ENCODE measurements around the gene MAP1LC3C.
A peak's percentile ranks its signal among the peaks of the same experiment; 100 is the strongest.

Gene MAP1LC3C

DNA sequence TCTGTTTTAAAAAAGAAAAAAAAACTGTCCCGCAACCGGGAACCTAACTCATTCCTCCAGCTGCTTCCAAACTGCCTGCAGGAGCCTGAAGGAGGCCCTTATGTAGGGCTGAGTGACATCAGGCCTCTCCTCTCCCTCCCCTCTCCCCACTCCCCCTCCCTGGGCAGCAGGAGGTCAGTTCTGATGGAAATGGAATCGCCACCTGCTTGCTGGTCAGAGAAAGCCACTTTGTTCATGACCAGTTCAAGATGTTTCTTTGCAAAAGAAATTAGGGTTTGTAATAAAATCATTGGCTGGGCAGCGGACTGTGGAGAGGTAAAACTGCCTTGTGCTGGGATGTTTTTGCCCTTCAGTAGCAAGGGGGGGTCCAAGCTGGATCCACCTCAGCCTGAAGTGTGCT is at the start of gene MAP1LC3C:
MAP1LC3C (minus strand) TSS at position 73 of the 400 bp plus-strand sequence. CDS start 90 bp downstream, outside the sequence.
- H3K27ac Mint-ChIP-seq, result no peak within 1 kb of the TSS
- peaks cover 2% of the 10 kb centered on the region for H3K27me3 Mint-ChIP-seq
- H3K36me3 Mint-ChIP-seq, result no peaks in the 10 kb centered on the region
- H3K9me3 Mint-ChIP-seq, result no peaks in the 10 kb centered on the region
- DNase-seq (ENCODE audit: low spot score in 2 of 2) (no peak), ATAC-seq (ENCODE audit: low read depth) (no peak)
- peak within 1 kb of the TSS; percentile 78 for H3K4me3 Mint-ChIP-seq
- peaks cover 3% of the 10 kb centered on the region for H3K4me1 Mint-ChIP-seq

DNA sequence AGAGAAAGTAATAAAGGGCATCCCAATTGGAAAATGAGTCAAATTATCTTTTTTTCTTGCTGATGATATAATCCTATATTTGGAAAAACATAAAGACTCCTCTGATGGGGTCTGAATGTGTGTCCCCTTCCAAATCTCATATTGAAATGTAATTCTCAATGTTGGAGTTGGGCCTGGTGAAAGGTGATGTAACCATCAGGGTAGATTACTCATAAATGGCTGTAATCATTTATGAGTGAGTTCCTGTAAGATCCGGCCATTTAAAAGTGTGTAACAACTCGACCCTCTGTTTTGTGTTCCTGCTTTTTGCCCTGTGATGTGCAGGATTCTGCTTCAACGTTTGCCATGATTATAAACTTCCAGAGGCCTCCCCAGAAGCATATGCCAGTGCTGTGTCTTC is 44.3 kb upstream of the MAP1LC3C start:
- H3K4me1 Mint-ChIP-seq, result no peaks in the 10 kb centered on the region
- H3K36me3 Mint-ChIP-seq, result peaks cover 2% of the 10 kb centered on the region
- H3K27me3 Mint-ChIP-seq, result no peaks in the 10 kb centered on the region
- ATAC-seq (ENCODE audit: low read depth) (no peak), DNase-seq (ENCODE audit: low spot score in 2 of 2) (no peak)
- no peak overlapping the region for H3K4me3 Mint-ChIP-seq
- H3K27ac Mint-ChIP-seq, result no peak overlapping the region
- peaks cover 5% of the 10 kb centered on the region for H3K9me3 Mint-ChIP-seq

DNA sequence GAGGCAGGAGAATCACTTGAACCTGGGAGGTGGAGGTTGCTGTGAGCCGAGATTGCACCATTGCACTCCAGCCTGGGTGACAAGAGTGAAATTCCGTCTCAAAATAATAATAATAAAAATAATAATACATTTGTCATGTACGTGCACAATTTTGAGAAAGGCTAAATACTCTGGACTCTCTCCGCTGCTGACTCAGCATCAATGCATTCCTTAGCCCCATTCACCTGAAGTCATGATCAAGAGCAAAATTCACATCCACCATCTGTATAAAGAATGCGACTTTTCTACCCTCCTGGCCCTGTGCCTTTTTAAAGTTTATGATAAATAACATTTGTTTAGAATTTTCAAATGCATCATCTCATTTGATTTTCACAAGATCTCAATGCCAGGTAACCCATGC is 35.5 kb upstream of the MAP1LC3C start:
- no peaks in the 10 kb centered on the region for H3K4me1 Mint-ChIP-seq
- H3K9me3 Mint-ChIP-seq, result peaks cover 1% of the 10 kb centered on the region
- no peak overlapping the region for H3K4me3 Mint-ChIP-seq
- ATAC-seq (ENCODE audit: low read depth) (no peak), DNase-seq (ENCODE audit: low spot score in 2 of 2) (no peak)
- H3K27me3 Mint-ChIP-seq, result peaks cover 11% of the 10 kb centered on the region
- H3K36me3 Mint-ChIP-seq, result no peaks in the 10 kb centered on the region
- no peak overlapping the region for H3K27ac Mint-ChIP-seq

DNA sequence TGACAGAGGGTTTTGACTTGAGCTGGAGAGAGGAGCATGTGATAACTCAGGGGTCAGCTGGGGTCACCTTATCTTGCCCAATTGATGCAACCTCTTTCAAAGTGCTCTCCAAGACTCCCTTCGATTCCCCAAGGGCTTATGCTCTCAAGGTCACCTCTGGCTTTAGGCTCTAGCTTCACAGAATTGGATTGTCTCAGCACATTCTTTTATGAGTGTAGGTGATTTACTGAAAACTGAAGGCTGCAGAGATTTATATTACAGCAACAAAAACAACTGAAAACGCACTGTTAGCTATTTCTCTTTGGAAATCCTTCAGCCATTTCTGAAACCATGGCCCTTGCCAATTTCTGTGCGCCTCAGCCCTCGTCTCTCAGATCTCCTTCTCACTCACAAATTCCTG is 34.5 kb upstream of the MAP1LC3C start:
- no peaks in the 10 kb centered on the region for H3K36me3 Mint-ChIP-seq
- H3K27ac Mint-ChIP-seq, result no peak overlapping the region
- DNase-seq (ENCODE audit: low spot score in 2 of 2) (no peak), ATAC-seq (ENCODE audit: low read depth) (no peak)
- peaks cover 11% of the 10 kb centered on the region for H3K27me3 Mint-ChIP-seq
- H3K9me3 Mint-ChIP-seq, result peaks cover 1% of the 10 kb centered on the region
- no peaks in the 10 kb centered on the region for H3K4me1 Mint-ChIP-seq
- no peak overlapping the region for H3K4me3 Mint-ChIP-seq

DNA sequence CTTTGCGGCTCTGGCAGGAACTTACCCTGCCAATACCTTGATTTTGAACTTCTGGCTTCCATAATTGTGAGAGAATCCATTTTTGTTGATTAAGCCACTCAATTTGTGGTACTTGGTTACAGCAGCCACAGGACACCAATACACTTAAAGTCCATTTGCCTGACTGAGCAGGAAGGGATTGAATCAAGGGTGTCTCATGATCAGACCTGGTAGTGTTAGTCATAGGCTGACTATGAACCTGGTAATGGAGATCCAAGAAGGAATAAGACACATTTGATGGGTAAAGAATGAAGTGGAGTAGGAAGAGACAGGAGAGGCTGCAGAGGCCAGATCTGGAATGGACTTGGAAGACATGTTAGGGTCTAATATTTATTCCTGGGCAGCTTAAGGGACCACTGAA is 31.2 kb upstream of the MAP1LC3C start:
- Mint-ChIP-seq H3K27ac (no peak overlapping the region), H3K4me1 (no peaks in the 10 kb centered on the region)
- no peak for ATAC-seq (ENCODE audit: low read depth)

DNA sequence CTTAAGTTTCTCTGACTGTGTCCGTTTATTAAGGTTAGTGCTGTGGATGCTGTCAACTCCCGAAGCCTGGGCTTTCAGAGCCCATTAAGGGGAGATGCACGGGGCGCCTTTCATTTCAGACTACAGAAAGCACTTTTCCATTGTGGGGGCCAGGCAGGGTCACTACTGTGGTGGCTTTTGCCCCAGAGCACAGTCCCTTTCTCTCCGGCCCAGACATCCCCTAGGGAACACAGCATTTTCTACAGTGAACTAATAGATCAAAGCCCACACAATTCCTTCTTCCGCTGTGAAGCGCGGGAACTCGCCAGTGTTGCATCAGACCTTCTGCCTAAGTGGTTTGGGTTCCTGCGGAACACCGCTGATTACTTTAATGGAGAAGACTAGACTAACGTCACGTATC is 26.8 kb upstream of the MAP1LC3C start:
- Mint-ChIP-seq H3K27ac (no peak overlapping the region), H3K9me3 (peaks cover under 1% of the 10 kb centered on the region), H3K27me3 (peaks cover 5% of the 10 kb centered on the region), H3K4me1 (peaks cover 7% of the 10 kb centered on the region), H3K4me3 (no peak overlapping the region), H3K36me3 (no peaks in the 10 kb centered on the region)
- no peak for ATAC-seq (ENCODE audit: low read depth)
- no peak for DNase-seq (ENCODE audit: low spot score in 2 of 2)

More for the DNA sequence above, 31.2 kb upstream of the MAP1LC3C start:
- DNase-seq (ENCODE audit: low spot score in 2 of 2), result no peak
- Mint-ChIP-seq H3K9me3 (peaks cover 1% of the 10 kb centered on the region), H3K36me3 (no peaks in the 10 kb centered on the region), H3K27me3 (peaks cover 11% of the 10 kb centered on the region), H3K4me3 (no peak overlapping the region)

DNA sequence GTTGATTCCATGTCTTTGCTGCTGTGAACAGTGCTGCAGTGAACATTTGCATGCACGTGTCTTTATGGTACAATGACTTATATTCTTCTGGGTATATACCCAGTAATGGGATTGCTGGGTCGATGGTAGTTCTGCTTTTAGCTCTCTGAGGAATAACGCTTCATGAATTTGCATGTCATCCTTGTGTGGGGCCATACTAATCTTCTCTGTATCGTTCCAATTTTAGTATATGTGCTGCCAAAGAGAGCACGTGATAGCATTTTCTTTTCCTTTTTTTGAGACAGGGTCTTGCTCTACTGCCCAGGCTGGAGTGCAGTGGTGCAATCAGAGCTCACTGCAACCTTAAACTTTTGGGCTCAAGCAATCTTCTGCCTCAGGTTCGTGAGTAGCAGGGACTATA is 24.9 kb upstream of the MAP1LC3C start:
- H3K27ac Mint-ChIP-seq, result no peak overlapping the region

DNA sequence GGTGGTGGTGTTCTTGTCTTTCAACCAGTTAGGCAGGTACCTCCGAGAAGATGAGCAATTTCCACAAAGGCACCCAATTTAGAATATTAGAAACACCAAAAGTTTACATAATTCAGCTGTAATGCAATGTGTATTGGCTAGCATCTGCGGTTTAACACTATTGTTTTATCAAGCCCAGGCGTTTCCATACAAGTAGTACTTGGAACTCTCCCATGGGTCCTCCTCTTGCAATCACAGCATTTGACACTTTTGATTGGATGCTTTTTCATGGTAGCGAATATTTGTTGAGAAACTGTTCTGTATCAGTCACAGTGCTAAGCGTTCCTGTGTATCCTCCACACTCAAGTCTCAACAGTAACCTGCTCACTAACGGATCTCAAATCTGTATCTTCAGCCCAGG is 20.1 kb upstream of the MAP1LC3C start:
- H3K9me3 Mint-ChIP-seq, result no peaks in the 10 kb centered on the region
- DNase-seq (ENCODE audit: low spot score in 2 of 2) (no peak), ATAC-seq (ENCODE audit: low read depth) (no peak)
- H3K27ac Mint-ChIP-seq, result no peak overlapping the region
- peaks cover 5% of the 10 kb centered on the region for H3K4me1 Mint-ChIP-seq
- no peaks in the 10 kb centered on the region for H3K27me3 Mint-ChIP-seq
- no peak overlapping the region for H3K4me3 Mint-ChIP-seq
- H3K36me3 Mint-ChIP-seq, result no peaks in the 10 kb centered on the region

More for the DNA sequence above, 24.9 kb upstream of the MAP1LC3C start:
- ATAC-seq (ENCODE audit: low read depth), result peak; percentile 71
- Mint-ChIP-seq H3K4me3 (no peak overlapping the region), H3K9me3 (no peaks in the 10 kb centered on the region), H3K36me3 (no peaks in the 10 kb centered on the region), H3K27me3 (no peaks in the 10 kb centered on the region), H3K4me1 (peaks cover 7% of the 10 kb centered on the region)
- no peak for DNase-seq (ENCODE audit: low spot score in 2 of 2)

DNA sequence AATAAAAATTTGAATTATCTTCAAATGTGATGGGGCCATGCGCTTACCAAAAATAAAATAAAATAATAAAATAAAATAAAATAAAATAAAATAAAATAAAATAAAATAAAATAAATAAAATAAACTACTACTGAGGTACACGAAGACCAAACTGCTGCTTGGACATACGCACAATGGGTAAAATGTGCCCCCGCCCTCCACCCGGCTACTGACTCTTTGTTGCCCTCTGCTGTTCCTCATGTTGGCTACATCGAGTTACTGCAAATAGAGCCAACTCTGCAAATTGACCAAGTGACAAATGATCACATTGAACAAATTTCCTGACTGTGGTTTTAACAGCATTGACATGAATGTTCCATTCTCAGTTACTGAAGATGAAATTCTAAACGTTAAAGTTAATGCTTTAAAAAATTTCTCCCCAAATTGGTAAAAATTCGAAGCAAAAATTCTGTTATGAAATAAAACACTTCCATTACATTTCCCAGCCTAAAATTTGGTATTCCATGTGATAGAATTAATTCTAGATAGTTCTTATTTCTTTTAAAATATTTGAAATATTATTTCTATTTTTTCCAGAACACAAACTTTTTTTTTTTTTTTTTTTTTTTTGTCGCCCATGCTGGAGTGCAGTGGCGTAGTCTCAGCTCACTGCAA is 18.8 kb upstream of the MAP1LC3C start:
- no peaks in the 10 kb centered on the region for H3K9me3 Mint-ChIP-seq
- no peaks in the 10 kb centered on the region for H3K4me1 Mint-ChIP-seq
- ATAC-seq (ENCODE audit: low read depth) (peak; percentile 59), DNase-seq (ENCODE audit: low spot score in 2 of 2) (peak; percentile 15 to 32)
- no peak overlapping the region for H3K4me3 Mint-ChIP-seq
- H3K27me3 Mint-ChIP-seq, result no peaks in the 10 kb centered on the region
- no peaks in the 10 kb centered on the region for H3K36me3 Mint-ChIP-seq
- H3K27ac Mint-ChIP-seq, result no peak overlapping the region

DNA sequence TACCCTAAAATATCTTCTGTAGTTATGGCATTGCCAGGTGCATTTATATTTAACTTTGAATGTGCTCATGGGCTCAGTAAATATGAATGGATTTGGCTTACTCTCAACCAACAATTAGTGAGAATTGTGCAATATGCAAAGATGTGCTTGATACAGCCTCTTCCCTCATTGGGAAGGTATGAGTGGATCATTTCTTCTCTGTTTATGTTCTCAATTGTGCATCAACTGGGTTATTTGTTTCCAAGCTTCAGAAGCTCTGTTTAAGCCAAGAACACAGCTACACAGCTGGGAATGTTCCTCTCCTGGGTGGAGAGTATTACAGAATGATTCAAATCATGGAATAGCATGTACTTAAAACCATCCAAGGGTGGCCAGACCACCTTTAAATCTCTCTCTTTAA is 17.6 kb upstream of the MAP1LC3C start:
- H3K9me3 Mint-ChIP-seq, result no peaks in the 10 kb centered on the region
- no peaks in the 10 kb centered on the region for H3K4me1 Mint-ChIP-seq
- no peaks in the 10 kb centered on the region for H3K27me3 Mint-ChIP-seq
- ATAC-seq (ENCODE audit: low read depth) (no peak), DNase-seq (ENCODE audit: low spot score in 2 of 2) (no peak)
- no peak overlapping the region for H3K4me3 Mint-ChIP-seq
- H3K27ac Mint-ChIP-seq, result no peak overlapping the region
- H3K36me3 Mint-ChIP-seq, result no peaks in the 10 kb centered on the region

DNA sequence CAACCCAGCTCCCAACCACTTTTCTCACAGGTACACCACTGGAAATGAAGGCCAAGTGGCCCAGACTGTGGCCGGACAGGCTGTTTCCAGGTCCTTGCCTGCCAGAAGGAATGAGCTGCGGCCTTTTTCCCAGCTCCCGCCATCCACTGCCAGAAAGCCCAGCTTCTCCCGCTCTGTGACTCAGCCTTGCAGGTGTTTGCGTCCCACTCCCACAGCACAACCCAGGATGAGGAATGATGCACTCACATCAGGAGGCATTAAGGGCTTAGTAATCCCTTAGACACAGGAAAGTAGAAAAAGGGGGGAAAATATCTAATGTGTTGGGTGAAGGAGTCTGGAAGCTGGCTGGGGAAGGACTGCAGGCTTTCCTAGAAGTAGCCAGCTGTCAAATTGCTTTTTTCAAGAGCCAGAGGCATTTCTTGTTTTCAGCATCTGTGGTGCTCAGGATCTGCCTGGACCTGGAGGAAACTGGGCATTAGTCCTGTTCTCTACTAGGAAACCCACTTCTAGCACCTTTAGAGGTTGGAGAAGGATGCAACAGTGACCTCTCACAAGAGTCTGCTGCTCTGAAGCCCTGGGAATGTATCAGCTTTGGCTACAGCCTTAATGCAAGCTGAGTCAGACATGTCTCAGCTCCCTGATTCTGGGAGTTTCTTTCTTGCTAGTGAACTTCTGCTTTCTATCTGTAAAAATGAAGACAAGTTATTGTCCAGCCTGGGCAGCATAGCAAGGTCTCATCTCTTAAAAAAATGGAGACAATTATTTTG is 13.2 kb upstream of the MAP1LC3C start:
- no peak overlapping the region for H3K4me3 Mint-ChIP-seq
- ATAC-seq (ENCODE audit: low read depth) (no peak), DNase-seq (ENCODE audit: low spot score in 2 of 2) (no peak)
- no peaks in the 10 kb centered on the region for H3K36me3 Mint-ChIP-seq
- H3K4me1 Mint-ChIP-seq, result no peaks in the 10 kb centered on the region
- no peaks in the 10 kb centered on the region for H3K9me3 Mint-ChIP-seq
- peaks cover 5% of the 10 kb centered on the region for H3K27me3 Mint-ChIP-seq
- no peak overlapping the region for H3K27ac Mint-ChIP-seq

DNA sequence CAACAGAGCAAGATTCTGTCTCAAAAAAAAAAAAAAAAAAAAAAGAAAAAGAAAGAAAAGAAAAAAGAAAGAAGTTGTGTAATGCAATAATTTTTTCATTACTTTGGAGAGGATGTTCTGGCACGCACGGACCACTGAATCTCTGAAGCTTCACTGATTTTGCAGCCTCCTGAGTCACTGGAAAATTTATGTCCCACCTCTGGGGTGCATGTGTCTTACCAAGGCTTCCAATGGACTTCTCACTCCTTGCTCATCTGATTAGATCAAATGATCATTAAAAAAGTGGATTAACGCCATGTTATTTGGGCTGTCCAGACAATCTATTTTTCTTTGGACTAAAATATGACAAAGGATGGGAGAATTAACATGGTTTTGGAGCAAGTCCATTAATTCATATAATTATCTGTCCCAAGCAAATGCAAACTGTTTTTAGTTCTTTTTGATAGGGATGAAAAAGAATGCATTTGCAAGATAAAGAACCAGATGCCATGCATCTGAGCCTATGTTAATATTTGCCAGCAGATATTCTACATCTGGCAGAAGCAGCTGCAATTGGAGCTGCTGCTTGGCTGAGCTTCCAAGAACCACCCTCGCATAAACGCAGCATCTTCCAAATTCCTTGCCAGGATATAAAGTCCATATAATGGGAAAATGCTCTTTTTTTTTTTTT is 10.1 kb upstream of the MAP1LC3C start:
- no peak for DNase-seq (ENCODE audit: low spot score in 2 of 2)

DNA sequence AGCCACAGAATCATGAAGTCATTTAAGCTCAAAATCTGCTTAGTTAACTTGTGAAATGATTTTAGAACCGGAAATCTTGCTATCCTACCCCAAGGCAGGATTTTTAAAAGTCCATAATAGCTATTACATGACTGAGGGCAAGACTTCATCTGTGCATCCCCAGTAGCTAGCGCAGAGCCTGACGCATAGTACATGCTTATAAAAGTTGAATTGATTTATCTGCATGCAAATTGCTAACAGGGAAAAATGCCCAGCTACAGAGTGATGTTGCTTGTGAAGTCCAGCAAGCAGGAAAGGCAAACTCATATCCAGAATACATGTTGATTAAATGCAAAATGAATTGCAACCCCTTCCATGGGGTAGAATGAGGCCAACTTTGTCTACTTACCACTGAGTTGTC is 8.1 kb upstream of the MAP1LC3C start:
- H3K27me3 Mint-ChIP-seq, result peaks cover 6% of the 10 kb centered on the region
- no peaks in the 10 kb centered on the region for H3K4me1 Mint-ChIP-seq
- no peak overlapping the region for H3K27ac Mint-ChIP-seq
- DNase-seq (ENCODE audit: low spot score in 2 of 2) (no peak), ATAC-seq (ENCODE audit: low read depth) (no peak)
- H3K36me3 Mint-ChIP-seq, result no peaks in the 10 kb centered on the region
- no peaks in the 10 kb centered on the region for H3K9me3 Mint-ChIP-seq
- H3K4me3 Mint-ChIP-seq, result no peak overlapping the region

More for the DNA sequence above, 10.1 kb upstream of the MAP1LC3C start:
- H3K36me3 Mint-ChIP-seq, result no peaks in the 10 kb centered on the region
- no peaks in the 10 kb centered on the region for H3K9me3 Mint-ChIP-seq
- H3K4me1 Mint-ChIP-seq, result no peaks in the 10 kb centered on the region
- no peak for ATAC-seq (ENCODE audit: low read depth)
- H3K4me3 Mint-ChIP-seq, result no peak overlapping the region
- H3K27me3 Mint-ChIP-seq, result peaks cover 5% of the 10 kb centered on the region
- H3K27ac Mint-ChIP-seq, result no peak overlapping the region

DNA sequence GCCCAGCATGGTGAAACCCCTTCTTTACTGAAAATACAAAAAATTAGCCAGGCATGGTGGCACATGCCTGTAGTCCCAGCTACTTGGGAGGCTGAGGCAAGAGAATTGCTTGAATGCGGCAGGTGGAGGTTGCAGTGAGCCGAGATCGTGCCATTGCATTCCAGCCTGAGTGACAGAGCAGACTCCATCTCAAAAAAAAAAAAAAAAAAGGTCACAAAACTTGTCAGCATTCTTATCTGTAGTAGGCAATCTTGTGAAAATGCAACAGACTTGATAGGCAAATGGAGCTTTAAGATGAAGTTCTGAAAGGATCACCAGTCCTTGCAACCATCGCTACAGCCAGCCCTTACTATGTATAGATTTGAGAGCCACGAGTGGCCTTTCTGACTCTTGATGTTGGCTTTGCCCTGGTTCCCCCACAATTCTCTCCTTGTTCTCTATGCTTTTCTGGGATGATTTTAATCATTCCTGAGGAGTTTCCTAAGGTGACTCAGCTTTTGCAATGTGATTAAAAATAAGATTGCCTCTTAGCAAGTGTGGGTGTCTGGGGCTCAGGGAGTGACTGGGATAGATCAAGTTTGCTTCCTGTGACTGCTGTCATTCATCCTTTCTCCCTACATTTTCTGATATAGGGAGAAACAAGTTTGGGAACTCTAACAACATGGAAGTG is 7.1 kb upstream of the MAP1LC3C start:
- H3K27ac Mint-ChIP-seq, result no peak overlapping the region
- H3K36me3 Mint-ChIP-seq, result no peaks in the 10 kb centered on the region
- H3K27me3 Mint-ChIP-seq, result peaks cover 6% of the 10 kb centered on the region
- DNase-seq (ENCODE audit: low spot score in 2 of 2) (no peak), ATAC-seq (ENCODE audit: low read depth) (no peak)
- H3K4me3 Mint-ChIP-seq, result no peak overlapping the region
- no peaks in the 10 kb centered on the region for H3K4me1 Mint-ChIP-seq
- H3K9me3 Mint-ChIP-seq, result no peaks in the 10 kb centered on the region
